ENCODE results near the gene IDUA.

Gene IDUA

DNA sequence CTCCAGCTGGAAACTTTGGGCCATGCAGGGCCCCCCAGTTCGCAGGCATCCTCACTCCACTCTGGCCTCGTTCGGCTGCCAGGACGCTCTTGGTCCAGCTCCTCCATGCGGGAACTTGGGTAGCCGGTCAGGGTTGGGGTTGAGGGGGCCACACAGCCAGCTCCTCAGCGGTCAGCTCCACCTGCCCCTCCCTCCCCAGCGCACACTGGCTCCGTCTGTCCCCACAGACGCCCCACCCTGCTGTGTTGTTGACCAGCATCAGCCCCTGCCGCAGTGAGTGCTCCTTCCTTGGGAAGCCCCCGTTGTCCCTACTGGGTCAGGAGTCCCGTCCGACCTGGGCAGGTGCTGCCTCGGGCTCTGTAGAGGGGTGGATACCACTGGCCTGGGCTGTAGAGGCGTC is 30.4 kb downstream of the IDUA start:
- DNase-seq: no peak

DNA sequence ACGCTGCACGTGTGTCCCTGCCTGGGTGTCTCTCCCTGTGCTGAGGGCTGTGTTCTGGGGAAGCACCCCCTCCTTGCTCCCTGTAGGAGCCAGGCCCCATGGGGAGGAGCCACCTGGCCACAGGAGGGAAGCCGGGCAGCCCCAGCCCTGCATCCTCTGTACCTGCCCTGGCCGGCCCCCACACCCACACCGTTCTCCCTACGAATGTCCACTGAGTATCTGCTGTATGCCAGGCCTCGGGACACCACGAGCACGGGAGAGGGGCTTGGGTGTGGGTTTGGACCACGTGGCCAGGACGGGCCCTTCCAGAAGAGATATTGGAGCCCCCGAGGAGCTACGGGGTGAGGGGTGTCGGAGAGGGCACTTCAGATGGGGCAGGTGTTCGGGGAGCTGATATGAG is 30.9 kb downstream of the IDUA start:
- no peak for DNase-seq

- DNase-seq: no peak
These were observed 31.5 kb downstream of the IDUA start for GRCh38 chr4:1018147-1019020.

GRCh38 chr4:1019320-1019719 is 32.5 kb downstream of the IDUA start:
- DNase-seq: no peak

DNA sequence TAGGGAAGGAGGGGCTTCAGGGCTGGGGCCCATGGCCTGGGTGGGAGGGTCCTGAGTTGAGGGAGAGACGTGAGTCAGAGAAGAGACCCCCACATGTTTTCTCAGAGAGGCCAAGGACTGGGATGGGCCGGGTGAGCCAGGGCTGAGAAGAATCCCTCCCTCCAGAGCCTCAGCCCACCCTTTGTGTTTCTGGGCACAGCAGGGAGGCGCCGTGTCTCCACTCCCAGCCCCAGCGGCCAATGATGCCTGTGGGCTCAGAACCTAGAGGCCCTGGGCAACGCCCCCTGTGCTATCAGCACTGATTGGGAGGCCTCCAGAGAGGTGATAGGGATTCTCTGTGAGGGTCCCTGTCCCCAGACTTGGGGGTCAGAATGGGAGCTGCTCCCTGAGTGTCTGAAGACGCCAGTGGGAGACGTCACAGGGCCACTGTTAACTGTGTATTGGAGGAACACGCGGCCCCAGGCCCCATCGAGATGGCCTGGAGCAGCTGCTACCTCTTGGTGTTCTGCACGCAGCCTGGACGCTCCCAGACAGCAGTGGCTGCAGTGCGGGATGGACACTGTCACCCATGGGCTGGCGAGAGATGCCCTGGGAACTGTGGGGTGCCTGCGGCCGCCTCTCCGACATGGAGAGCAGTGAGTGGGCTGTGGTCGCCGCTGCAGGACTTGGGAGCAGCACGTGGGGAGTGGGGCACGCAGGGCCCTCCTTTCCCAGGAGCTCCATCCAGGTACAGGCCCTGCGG is 33.1 kb downstream of the IDUA start:
- DNase-seq: no peak

- no peak for DNase-seq
These were observed 34.7 kb downstream of the IDUA start for GRCh38 chr4:1021386-1022050.

GRCh38 chr4:1022051-1022738 is 35.4 kb downstream of the IDUA start:
- no peak for DNase-seq

GRCh38 chr4:1022739-1023066 is 35.9 kb downstream of the IDUA start:
- DNase-seq: no peak

DNA sequence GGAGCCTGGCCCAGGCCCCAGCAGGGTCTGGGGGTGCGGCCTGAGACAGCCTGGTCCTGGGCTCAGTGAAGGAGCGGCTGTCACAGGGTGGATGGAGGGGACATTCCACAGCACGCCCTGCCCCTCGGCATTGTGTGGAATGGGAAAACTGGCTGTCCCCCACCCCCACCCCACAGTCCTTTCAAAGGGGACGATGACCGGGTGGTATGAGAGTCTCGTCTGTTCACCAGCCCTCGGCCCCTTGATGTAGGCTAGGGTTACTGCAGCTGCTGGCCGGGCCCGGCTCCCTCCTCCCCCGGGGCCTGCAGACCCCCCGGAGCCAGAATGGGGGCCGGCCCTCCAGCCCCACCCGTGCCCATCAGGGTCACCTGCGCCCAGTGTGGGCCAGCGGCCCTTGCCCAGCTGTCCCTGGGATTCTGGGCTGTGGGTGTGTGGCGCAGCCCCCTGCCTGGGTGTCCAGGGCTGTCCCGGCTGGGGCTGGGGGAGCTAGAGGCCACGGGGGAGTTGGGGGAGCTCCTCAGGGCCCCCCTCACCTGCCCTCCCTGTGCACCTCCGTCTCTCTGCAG is 36.3 kb downstream of the IDUA start:
- DNase-seq: no peak

- no peak for DNase-seq
These were observed 37.3 kb downstream of the IDUA start for GRCh38 chr4:1023895-1024740.

GRCh38 chr4:1024882-1025545 is 38.2 kb downstream of the IDUA start:
- DNase-seq: no peak

DNA sequence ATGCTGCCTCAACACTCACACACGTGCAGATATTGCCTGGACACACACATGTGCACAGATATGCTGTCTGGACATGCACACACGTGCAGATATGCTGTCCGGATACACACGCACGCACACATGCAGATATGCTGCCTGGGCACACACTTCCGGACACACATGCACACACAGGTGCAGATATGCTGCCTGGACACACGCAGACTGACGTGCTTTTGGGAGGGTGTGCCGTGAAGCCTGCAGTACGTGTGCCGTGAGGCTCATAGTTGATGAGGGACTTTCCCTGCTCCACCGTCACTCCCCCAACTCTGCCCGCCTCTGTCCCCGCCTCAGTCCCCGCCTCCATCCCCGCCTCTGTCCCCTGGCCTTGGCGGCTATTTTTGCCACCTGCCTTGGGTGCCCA is 39.3 kb downstream of the IDUA start:
- peak in 3 of 5 experiments; percentile 15 to 72 (median 22) for DNase-seq

GRCh38 chr4:1027219-1027914 is 40.5 kb downstream of the IDUA start:
- DNase-seq: no peak

GRCh38 chr4:1027915-1028238 is 41.0 kb downstream of the IDUA start:
- DNase-seq: no peak

- DNase-seq: no peak
These were observed 41.9 kb downstream of the IDUA start for GRCh38 chr4:1028574-1029220.

- no peak for DNase-seq
These were observed 42.7 kb downstream of the IDUA start for GRCh38 chr4:1029529-1029928.

DNA sequence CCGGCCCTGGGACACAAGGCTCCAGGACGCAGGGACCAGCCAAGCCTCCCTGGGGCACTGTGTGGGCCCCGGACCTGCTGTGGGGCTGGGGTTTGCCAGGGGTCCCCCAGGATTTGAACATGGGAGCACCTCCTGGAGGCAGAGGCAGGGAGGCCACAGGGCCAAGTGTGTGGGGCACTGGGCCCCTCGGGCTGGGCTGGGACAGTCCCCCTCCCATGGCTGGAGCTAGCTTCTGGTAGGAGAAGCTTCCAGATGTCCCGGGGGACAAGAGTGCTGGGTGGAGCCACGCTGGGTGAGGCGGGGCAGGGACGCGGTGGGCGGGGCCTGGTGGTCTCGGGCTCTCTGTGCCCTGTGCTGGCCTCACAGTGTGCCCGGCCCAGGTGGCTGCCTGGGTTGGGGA is 43.2 kb downstream of the IDUA start:
- no peak for DNase-seq

DNA sequence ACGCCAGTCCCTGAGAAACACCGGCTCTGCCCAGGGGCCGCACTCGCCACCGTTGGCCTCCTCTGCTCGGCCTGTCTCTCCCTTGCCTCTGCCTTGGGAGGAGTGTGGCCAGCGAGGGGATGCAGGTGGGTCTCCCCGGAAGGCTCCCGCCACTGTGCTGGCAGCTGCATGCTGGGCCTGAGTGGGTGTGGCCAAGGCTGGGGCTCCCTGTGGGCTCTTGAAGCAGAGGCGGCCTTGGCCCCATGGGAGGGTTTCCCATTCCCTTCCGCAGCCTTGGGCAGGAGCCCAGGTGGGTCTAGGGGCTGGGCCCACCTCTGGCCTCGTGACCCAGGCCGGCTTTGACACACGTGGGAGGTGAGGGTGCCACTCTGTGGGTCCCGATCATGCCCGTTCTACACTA is 43.7 kb downstream of the IDUA start:
- DNase-seq: no peak

- no peak for DNase-seq
These were observed 44.5 kb downstream of the IDUA start for GRCh38 chr4:1031346-1031745.
